HG03521 (cell line): ENCODE measurements around the gene FAM53A.

Source experiments
- ATAC-seq: cut with Tn5 transposase; IDR thresholded peaks from one replicate; pipeline ENCODE4 v1.9.1; 2021; ENCODE audit warnings: mild to moderate bottlenecking, moderate library complexity; ENCODE audit not compliant: unreplicated experiment

Gene FAM53A

DNA sequence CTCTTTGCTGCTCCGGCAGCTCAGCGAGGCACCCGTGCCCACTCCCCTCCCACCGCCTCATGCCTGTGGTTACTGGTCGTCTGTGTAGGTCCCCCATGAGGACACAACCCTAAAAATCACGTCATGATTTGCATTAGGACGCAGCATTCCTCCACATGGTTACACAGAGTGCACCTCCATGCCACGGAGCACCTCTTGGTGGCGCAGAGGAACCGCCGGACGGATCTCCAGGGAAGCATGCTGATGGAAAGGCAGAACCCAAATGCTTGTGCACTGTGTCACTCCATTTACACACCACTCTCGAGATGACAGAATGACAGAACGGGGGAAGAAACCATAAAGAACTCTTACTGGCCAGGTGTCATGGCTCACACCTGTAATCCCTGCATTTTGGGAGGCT is 22.4 kb downstream of the FAM53A start:
- no peak for ATAC-seq

- no peak for ATAC-seq
Measured at GRCh38 chr4:1660948-1661677, 23.0 kb downstream of the FAM53A start.

- no peak for ATAC-seq
Measured at GRCh38 chr4:1659104-1660043, 24.7 kb downstream of the FAM53A start.

GRCh38 chr4:1658581-1658980 is 25.5 kb downstream of the FAM53A start:
- no peak for ATAC-seq

- no peak for ATAC-seq
Measured at GRCh38 chr4:1658146-1658545, 26.0 kb downstream of the FAM53A start.

- no peak for ATAC-seq
Measured at GRCh38 chr4:1656986-1657385, 27.1 kb downstream of the FAM53A start.

- ATAC-seq = no peak
Measured at GRCh38 chr4:1656132-1656531, 28.0 kb downstream of the FAM53A start.

- ATAC-seq = no peak
Measured at GRCh38 chr4:1655676-1656075, 28.4 kb downstream of the FAM53A start.

GRCh38 chr4:1655081-1655480 is 29.0 kb downstream of the FAM53A start:
- ATAC-seq = no peak

GRCh38 chr4:1654216-1654955 is 29.7 kb downstream of the FAM53A start:
- no peak for ATAC-seq

DNA sequence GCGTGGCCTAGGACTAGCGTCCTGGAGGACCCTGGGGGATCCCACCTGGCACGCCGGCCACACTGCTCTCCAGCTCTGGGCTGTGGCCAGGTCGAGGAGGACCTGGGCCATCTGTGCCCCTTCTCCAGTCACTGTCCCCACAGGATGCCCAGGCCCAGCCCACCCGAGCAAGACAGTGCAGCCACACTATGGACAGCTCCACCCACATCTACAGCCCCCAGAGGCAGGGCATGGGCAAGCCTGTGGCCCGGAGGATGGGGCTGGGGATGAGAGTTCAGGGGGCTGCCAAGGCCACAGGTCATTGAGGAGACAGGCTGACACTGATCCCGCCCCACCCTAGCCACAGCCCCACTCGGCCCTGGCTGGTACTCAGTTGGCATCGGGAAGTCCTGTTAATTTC is 30.3 kb downstream of the FAM53A start:
- ATAC-seq = no peak

DNA sequence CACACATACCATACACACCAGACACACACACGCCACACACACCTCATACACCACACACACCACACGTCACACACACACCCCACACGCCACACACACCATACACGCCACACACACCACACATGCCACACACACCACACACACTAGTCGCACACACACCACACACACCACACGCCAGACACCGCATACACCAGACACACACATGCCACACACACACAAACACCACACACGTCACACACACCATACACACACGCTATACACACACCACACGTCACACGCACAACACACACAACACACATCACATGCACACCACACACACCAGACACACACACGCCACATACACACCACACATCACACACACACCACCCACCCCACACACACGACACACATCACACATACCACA is 32.0 kb downstream of the FAM53A start:
- no peak for ATAC-seq

DNA sequence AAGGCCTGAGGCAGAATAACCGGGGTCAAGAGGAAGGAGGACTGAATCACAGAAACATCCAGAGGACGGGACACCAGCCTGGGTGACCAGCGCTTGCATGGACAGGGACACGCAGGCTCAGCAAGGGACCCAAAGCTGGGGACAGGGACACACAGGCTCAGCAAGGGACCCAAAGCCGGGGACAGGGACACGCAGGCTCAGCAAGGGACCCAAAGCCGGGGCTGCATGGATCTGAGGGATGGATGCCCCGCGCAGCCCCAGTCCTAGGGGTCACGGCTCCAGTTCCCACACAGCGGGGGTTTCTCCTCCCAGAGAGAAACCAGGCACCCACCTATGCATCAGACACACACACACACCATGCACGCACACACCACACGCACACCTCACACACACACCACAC is 32.5 kb downstream of the FAM53A start:
- no peak for ATAC-seq

DNA sequence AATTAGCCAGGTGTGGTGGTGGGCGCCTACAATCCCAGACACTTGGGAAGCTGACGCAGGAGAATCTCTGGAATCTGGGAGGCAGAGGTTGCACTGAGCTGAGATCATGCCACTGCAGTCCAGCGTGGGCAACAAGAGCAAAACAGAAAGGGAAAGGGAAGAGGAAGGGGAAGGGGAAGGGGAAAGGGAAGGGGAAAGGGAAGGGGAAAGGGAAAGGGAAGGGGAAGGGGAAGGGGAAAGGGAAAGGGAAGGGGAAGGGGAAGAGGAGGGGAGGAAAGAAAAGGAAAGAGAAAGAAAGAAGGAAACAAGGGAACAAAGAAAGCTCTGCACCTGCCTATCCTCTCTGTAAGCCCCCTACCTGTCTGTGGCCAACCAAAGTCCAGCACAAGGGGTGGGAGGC is 35.2 kb downstream of the FAM53A start:
- ATAC-seq = no peak

- no peak for ATAC-seq
Measured at GRCh38 chr4:1647432-1647831, 36.7 kb downstream of the FAM53A start.

DNA sequence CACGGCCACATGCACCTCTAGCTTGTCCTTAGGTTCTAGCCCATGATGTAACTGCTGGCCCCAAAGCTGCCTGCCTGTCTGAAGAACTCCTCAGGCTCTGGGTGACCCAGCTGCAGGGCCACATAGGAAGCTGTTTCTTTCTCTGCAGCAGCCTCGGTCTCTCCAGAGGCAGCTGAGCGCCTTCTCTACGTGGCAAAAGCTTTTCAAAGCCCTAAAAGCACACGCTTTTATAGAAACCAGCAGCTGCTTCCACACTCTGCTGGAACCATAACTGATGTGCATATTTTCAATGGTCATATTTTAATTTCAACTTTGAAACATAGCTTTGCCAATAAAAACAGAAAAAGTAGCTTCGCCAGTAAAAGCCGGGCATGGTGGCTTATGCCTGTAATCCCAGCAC is 37.4 kb downstream of the FAM53A start:
- no peak for ATAC-seq

- ATAC-seq = no peak
Measured at GRCh38 chr4:1644891-1645657, 39.0 kb downstream of the FAM53A start.

- ATAC-seq = no peak
Measured at GRCh38 chr4:1643971-1644735, 40.0 kb downstream of the FAM53A start.

- ATAC-seq = no peak
Measured at GRCh38 chr4:1642196-1642951, 41.7 kb downstream of the FAM53A start.
